ENCODE data around the gene CACNA1B. TPM values are rescaled to one million over a fixed set of nuclear protein-coding genes. Genes with fewer than 3 reads are reported as not detected.

CACNA1B gene
- total and polyA plus RNA-seq, 2 of the 4 experiments (the other 2 are of a cell fraction) = 0.02 TPM; not detected in 1

GRCh38 chr9:138013836-138014562 lies 136.4 kb downstream of the CACNA1B start:
- H2BK20ac ChIP-seq (ENCODE audit: low read depth, low read length) = no peak overlapping the region
- no peak overlapping the region for H2AK5ac ChIP-seq (ENCODE audit: low read depth, low read length)
- no peaks in the 10 kb centered on the region for H3K9me1 ChIP-seq (ENCODE audit: insufficient read depth, low read length)
- no peak overlapping the region for H3K4me3 ChIP-seq (ENCODE audit: insufficient read depth, low read depth, low read length)
- peak overlapping the region; percentile 21 for H2AFZ ChIP-seq (replicated peaks; ENCODE audit: low read length, poor library complexity)
- DNase-seq (no peak), ATAC-seq (ENCODE audit: low read depth) (no peak)
- no peaks in the 10 kb centered on the region for H3K27me3 ChIP-seq (ENCODE audit: control insufficient read depth, insufficient read depth, low read length)
- H3K9me3 ChIP-seq (ENCODE audit: control insufficient read depth, insufficient read depth, low read length) = peaks cover 15% of the 10 kb centered on the region; the same call in 1 of the 2 replicates
- ChIA-PET CTCF (interaction anchor here (1.0 kb wide), 1 partner anchor 76 kb away, joined by 3 read pairs; no protein-coding TSS in a partner anchor), POLR2A (ENCODE audit: unreplicated experiment) (no interaction called here)
- TF ChIP-seq FOS (IDR thresholded peaks at IDR 0.05; ENCODE audit: low read depth, low read length) (no peak), SMC3 (IDR thresholded peaks at IDR 0.05; ENCODE audit: low read depth, low read length) (no peak), MAFK (IDR thresholded peaks at IDR 0.05; ENCODE audit: low read depth, low read length) (no peak), RFX5 (IDR thresholded peaks at IDR 0.05; ENCODE audit: low read depth, low read length) (no peak), ELK1 (IDR thresholded peaks at IDR 0.05; ENCODE audit: borderline replicate concordance, low read depth, low read length) (no peak), USF2 (IDR thresholded peaks at IDR 0.05; ENCODE audit: low read depth, low read length) (no peak), CHD1 (IDR thresholded peaks at IDR 0.05; ENCODE audit: low read depth, low read length) (no peak), CTCF (conservative IDR thresholded peaks at IDR 0.05; ENCODE audit: low read depth, low read length) (no peak), RAD21 (IDR thresholded peaks at IDR 0.05; ENCODE audit: low read length) (no peak), BHLHE40 (IDR thresholded peaks at IDR 0.05; ENCODE audit: low read depth, low read length) (no peak), CEBPB (IDR thresholded peaks at IDR 0.05; ENCODE audit: low read depth, low read length) (no peak), MXI1 (IDR thresholded peaks at IDR 0.05; ENCODE audit: borderline replicate concordance, low read depth, low read length) (no peak), NFE2L2 (IDR thresholded peaks at IDR 0.05; ENCODE audit: low read depth, low read length) (no peak), RCOR1 (IDR thresholded peaks at IDR 0.05; ENCODE audit: insufficient replicate concordance, low read length) (no peak)
- H3K23ac ChIP-seq (ENCODE audit: low read depth, low read length) = no peak overlapping the region
- H2AK9ac ChIP-seq (replicated peaks; ENCODE audit: low read depth, low read length, poor library complexity) = peak overlapping the region; percentile 16
- dilution Hi-C loops (cut with HindIII; ENCODE audit: low sequenced_read_pairs, unreplicated experiment) = no loop called here
- no peak overlapping the region for H3K14ac ChIP-seq (replicated peaks; ENCODE audit: low read depth, low read length)
- no peaks in the 10 kb centered on the region for H4K20me1 ChIP-seq (ENCODE audit: insufficient read depth, low read length)
- H4K8ac ChIP-seq (ENCODE audit: low read depth in 2 of 2, low read length in 2 of 2) = no peak overlapping the region
- no peak overlapping the region for H3K4ac ChIP-seq (ENCODE audit: low read depth, low read length)
- H2BK120ac ChIP-seq (ENCODE audit: low read depth, low read length) = no peak overlapping the region
- in situ Hi-C loops (cut with MboI; ENCODE audit: low sequenced_read_pairs) = no loop called here
- H3K27ac ChIP-seq (ENCODE audit: insufficient read depth, low read length) = no peak overlapping the region
- H3K56ac ChIP-seq (ENCODE audit: extremely low read depth, insufficient read depth, low read length) = no peak overlapping the region
- BruUV-seq (replicated peaks) = no TSS peak
- H3K9ac ChIP-seq (ENCODE audit: low read depth, low read length) = no peak overlapping the region
- intact Hi-C loops (cut with micrococcal nuclease) = no loop called here
- H2BK15ac ChIP-seq (ENCODE audit: low read depth, low read length) = no peak overlapping the region
- H3K36me3 ChIP-seq (ENCODE audit: control insufficient read depth, insufficient read depth, low read length) = no peaks in the 10 kb centered on the region
- H3K4me1 ChIP-seq (ENCODE audit: control insufficient read depth, insufficient read depth, low read length) = no peaks in the 10 kb centered on the region
- H3K4me2 ChIP-seq (ENCODE audit: low read depth, low read length) = no peak overlapping the region
- H3K18ac ChIP-seq (ENCODE audit: low read depth, low read length) = no peak overlapping the region
- H3K79me1 ChIP-seq (ENCODE audit: low read depth in 1 of 2, low read length in 2 of 2) = no peaks in the 10 kb centered on the region
- H4K91ac ChIP-seq (ENCODE audit: insufficient read depth, low read depth, low read length) = no peak overlapping the region
- H4K5ac ChIP-seq (ENCODE audit: low read depth, low read length) = no peak overlapping the region
- no peak overlapping the region for H2BK5ac ChIP-seq (ENCODE audit: low read depth, low read length, poor library complexity, severe bottlenecking)
- 39% methylated on average over 8 of the region's 15 CpGs; no CpG with 5 or more reads in 1 of the 2 experiments for WGBS, 2 experiments (ENCODE audit: extremely low coverage in 2 of 2, insufficient read length in 1 of 2)

Measured in IMR-90 (cell line).